Panc1 (cell line): ENCODE data around the gene PIGW. TPM values are rescaled to one million over a fixed set of nuclear protein-coding genes. Genes with fewer than 3 reads are reported as not detected.

ENCODE experiments used
- ATAC-seq: fragments of 200-7000 bp; cut with Tn5 transposase; 2 replicates; pipeline ENCODE4 v1.9.1; 2020; ENCODE audit warnings: mild to moderate bottlenecking, moderate library complexity
- BruUV-seq: library from RNA; stranded (reverse); fragments of 400-500 nt; replicated peaks from 2 replicates; lab custom pipeline; 2021; lab: Mats Ljungman, UMichigan
- CTCF ChIA-PET: fragments of 300-600 bp; sonication (Branson Sonifier 250); formaldehyde crosslinking; loops from one replicate; lab custom pipeline; 2022; ENCODE audit warnings: antibody characterized with exemption; lab: Charles Lee
- POLR2A ChIA-PET: fragments of 300-600 bp; sonication (Branson Sonifier 250); formaldehyde crosslinking; loops from one replicate; lab custom pipeline; 2022; ENCODE audit warnings: antibody characterized with exemption; lab: Charles Lee
- DNase-seq: peaks from one replicate; pipeline ENCODE4 v3.0.0-alpha.2; 2010; ENCODE audit warnings: low read depth, low spot score
- H3K27ac ChIP-seq: 2 replicates; pipeline ENCODE4 v1.5.1; 2011; ENCODE audit warnings: mild to moderate bottlenecking, low read length, inconsistent platforms
- H3K27me3 ChIP-seq: fragments of 200-500 bp; sonication (Bioruptor generic); 2 replicates; pipeline ENCODE4 v1.6.0; 2014; ENCODE audit warnings: low read length, inconsistent platforms; ENCODE audit not compliant: control insufficient read depth, insufficient read depth
- H3K36me3 ChIP-seq: fragments of 200-500 bp; sonication (Bioruptor generic); 2 replicates; pipeline ENCODE4 v1.5.1; 2014; ENCODE audit warnings: inconsistent platforms, mild to moderate bottlenecking, low read length, moderate library complexity; ENCODE audit not compliant: control insufficient read depth, insufficient read depth
- H3K4me1 ChIP-seq: 2 replicates; pipeline ENCODE4 v1.5.1; 2011; ENCODE audit warnings: inconsistent platforms, mild to moderate bottlenecking, low read length, moderate library complexity; ENCODE audit not compliant: control insufficient read depth, insufficient read depth
- H3K4me3 ChIP-seq, 2 experiments: 2 replicates each; pipeline ENCODE4 v1.5.1; 2011 to 2012; ENCODE audit warnings: low read depth in 2 of 2, low read length in 2 of 2, mild to moderate bottlenecking in 2 of 2, inconsistent platforms in 1 of 2, moderate library complexity in 1 of 2
- H3K9me3 ChIP-seq: fragments of 200-500 bp; sonication (Bioruptor generic); 2 replicates; pipeline ENCODE4 v1.5.1; 2014; ENCODE audit warnings: low read depth, mild to moderate bottlenecking, inconsistent platforms, low read length, moderate library complexity; ENCODE audit not compliant: control insufficient read depth, insufficient read depth
- POLR2AphosphoS5 ChIP-seq: IDR thresholded peaks from 2 replicates; pipeline ENCODE4 v1.6.1; 2012; ENCODE audit warnings: mild to moderate bottlenecking, low read depth, low read length, moderate library complexity
- SIN3A ChIP-seq: IDR thresholded peaks from 2 replicates; pipeline ENCODE4 v1.6.1; 2012; ENCODE audit warnings: low read depth, mild to moderate bottlenecking, low read length, moderate library complexity, borderline replicate concordance; ENCODE audit not compliant: insufficient read depth
- TCF7L2 ChIP-seq: IDR thresholded peaks from 2 replicates; pipeline ENCODE4 v1.6.1; 2011; ENCODE audit warnings: mild to moderate bottlenecking, low read depth, low read length, inconsistent platforms
- in situ Hi-C: cut with HindIII; loops from 2 replicates; pipeline ENCODE4 v1.10.0; 2016; ENCODE audit warnings: low sequenced_read_pairs, low pct_unique_long_range_greater_than_20kb
- intact Hi-C: fragments of 100-400 bp; cut with micrococcal nuclease; formaldehyde crosslinking; loops from one replicate; pipeline ENCODE4 v1.10.0; 2022; ENCODE audit not compliant: unreplicated experiment
- total RNA-seq: library from RNA; stranded (reverse); gene quantifications from one replicate; pipeline ENCODE4 v1.2.1, GENCODE V29; 2021; ENCODE audit not compliant: unreplicated experiment
- TF ChIP-seq, protein P1 (sequence below), 2 experiments: IDR thresholded peaks; 2 replicates each; pipeline ENCODE4 v1.6.1; 2011 to 2012; ENCODE audit warnings: low read depth in 2 of 2, control low read depth in 1 of 2, low read length in 1 of 2, mild to moderate bottlenecking in 1 of 2, moderate library complexity in 1 of 2; ENCODE audit not compliant: insufficient read depth in 1 of 2
- TF ChIP-seq, protein P2 (sequence below): fragments of 450-650 bp; IDR thresholded peaks from 2 replicates; pipeline ENCODE4 v1.5.1; 2017; ENCODE audit warnings: mild to moderate bottlenecking

The PIGW gene
- total RNA-seq, 1 experiment from 2014 or later = 16.2 TPM

DNA sequence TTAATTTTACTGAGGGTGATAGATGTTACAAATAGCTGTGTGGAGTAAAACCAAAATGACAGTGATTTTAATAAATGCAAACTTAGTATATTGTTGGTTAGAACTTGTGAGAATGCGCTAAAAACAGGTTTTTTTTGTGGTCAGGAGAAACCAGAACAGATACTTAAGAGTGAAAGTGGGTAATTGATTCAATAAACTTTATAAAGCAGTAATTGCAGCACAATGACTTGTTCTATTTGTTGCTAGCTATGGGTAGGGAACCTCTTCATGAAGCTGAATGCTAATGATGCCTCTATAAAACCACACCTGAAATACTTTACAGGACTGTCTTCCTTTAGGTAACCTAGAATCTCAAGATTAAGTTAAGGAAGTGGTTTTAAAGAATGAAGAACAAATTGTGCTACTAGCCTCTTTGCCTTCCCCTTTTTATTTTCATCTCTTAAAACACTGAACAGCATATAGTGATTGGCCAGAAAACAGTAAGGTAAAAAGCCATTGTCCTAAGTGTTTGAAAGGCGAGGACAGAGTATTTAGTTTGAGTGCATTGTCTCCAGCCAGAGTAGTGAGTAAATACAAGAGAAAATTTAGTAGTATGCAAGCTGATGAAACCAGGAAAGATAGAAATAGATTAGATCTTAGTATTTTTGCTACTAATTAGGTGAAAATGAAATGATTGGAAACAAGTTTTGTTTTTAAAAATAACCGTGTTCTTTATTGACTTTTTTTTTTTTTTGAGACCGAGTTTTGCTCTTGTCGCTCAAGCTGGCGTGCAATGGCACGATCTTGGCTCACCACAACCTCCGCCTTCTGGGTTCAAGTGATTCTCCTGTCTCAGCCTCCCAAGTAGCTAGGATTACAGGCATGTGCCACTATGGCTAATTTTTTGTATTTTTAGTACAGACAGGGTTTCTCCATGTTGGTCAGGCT, 16.0 kb downstream of the PIGW start:
- BruUV-seq = TSS peak; percentile 18
- intact Hi-C loops = no loop called here
- Histone ChIP-seq H3K36me3 (peaks cover 9% of the 10 kb centered on the region), H3K27me3 (no peaks in the 10 kb centered on the region), H3K4me1 (peaks cover 10% of the 10 kb centered on the region), H3K27ac (no peak overlapping the region), H3K4me3 (no peak overlapping the region), H3K9me3 (no peaks in the 10 kb centered on the region)
- TF ChIP-seq SIN3A (no peak), POLR2AphosphoS5 (no peak), TCF7L2 (no peak)
- TF ChIP-seq, protein P1, sequence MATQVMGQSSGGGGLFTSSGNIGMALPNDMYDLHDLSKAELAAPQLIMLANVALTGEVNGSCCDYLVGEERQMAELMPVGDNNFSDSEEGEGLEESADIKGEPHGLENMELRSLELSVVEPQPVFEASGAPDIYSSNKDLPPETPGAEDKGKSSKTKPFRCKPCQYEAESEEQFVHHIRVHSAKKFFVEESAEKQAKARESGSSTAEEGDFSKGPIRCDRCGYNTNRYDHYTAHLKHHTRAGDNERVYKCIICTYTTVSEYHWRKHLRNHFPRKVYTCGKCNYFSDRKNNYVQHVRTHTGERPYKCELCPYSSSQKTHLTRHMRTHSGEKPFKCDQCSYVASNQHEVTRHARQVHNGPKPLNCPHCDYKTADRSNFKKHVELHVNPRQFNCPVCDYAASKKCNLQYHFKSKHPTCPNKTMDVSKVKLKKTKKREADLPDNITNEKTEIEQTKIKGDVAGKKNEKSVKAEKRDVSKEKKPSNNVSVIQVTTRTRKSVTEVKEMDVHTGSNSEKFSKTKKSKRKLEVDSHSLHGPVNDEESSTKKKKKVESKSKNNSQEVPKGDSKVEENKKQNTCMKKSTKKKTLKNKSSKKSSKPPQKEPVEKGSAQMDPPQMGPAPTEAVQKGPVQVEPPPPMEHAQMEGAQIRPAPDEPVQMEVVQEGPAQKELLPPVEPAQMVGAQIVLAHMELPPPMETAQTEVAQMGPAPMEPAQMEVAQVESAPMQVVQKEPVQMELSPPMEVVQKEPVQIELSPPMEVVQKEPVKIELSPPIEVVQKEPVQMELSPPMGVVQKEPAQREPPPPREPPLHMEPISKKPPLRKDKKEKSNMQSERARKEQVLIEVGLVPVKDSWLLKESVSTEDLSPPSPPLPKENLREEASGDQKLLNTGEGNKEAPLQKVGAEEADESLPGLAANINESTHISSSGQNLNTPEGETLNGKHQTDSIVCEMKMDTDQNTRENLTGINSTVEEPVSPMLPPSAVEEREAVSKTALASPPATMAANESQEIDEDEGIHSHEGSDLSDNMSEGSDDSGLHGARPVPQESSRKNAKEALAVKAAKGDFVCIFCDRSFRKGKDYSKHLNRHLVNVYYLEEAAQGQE (IDR thresholded peaks at IDR 0.05; ENCODE audit: insufficient read depth in 1 of 2, low read depth in 2 of 2, low read length in 1 of 2) = no peak
- TF ChIP-seq, protein P2, sequence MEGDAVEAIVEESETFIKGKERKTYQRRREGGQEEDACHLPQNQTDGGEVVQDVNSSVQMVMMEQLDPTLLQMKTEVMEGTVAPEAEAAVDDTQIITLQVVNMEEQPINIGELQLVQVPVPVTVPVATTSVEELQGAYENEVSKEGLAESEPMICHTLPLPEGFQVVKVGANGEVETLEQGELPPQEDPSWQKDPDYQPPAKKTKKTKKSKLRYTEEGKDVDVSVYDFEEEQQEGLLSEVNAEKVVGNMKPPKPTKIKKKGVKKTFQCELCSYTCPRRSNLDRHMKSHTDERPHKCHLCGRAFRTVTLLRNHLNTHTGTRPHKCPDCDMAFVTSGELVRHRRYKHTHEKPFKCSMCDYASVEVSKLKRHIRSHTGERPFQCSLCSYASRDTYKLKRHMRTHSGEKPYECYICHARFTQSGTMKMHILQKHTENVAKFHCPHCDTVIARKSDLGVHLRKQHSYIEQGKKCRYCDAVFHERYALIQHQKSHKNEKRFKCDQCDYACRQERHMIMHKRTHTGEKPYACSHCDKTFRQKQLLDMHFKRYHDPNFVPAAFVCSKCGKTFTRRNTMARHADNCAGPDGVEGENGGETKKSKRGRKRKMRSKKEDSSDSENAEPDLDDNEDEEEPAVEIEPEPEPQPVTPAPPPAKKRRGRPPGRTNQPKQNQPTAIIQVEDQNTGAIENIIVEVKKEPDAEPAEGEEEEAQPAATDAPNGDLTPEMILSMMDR = no peak
- CTCF ChIA-PET = interaction anchor here (0.7 kb wide), 1 partner anchor 13 kb away, joined by 4 read pairs; no protein-coding TSS in a partner anchor
- in situ Hi-C loops = no loop called here
- DNase-seq (no peak), ATAC-seq (no peak)
- POLR2A ChIA-PET = no interaction called here

DNA sequence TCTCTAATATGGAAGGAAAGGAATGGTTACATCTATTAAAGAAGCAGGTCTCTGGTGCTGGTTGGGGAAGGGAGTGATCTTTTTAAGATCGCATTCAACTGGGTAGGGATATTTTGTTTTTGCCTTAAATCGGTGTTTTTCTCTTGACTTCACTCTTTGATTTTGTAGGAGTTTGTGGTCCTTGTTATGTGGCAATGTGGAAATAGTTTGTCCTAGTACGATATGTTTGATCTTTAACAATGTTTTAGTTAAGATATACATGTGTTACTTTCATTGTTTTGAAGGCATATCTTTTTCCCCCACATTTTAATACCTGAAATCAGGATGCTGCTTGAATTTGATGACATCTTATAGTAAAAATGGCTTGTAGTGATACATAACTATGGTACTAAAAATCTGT, 18.7 kb downstream of the PIGW start:
- H3K36me3 ChIP-seq = peaks cover 2% of the 10 kb centered on the region
- H3K4me3 ChIP-seq = no peak overlapping the region
- DNase-seq (no peak), ATAC-seq (no peak)
- no peaks in the 10 kb centered on the region for H3K9me3 ChIP-seq
- CTCF ChIA-PET = no interaction called here
- POLR2A ChIA-PET = no interaction called here
- no peak overlapping the region for H3K27ac ChIP-seq
- BruUV-seq = no TSS peak
- in situ Hi-C loops = no loop called here
- TF ChIP-seq, protein P1 (IDR thresholded peaks at IDR 0.05; ENCODE audit: insufficient read depth in 1 of 2, low read depth in 2 of 2, low read length in 1 of 2) = no peak
- TF ChIP-seq TCF7L2 = no peak
- TF ChIP-seq, protein P2 = no peak
- no peak for TF ChIP-seq SIN3A
- no peak for TF ChIP-seq POLR2AphosphoS5
- intact Hi-C loops = no loop called here
- H3K27me3 ChIP-seq = no peaks in the 10 kb centered on the region
- H3K4me1 ChIP-seq = no peaks in the 10 kb centered on the region
